DND-41 (cell line): ENCODE measurements around the gene U2SURP.

Source experiments
- EZH2 ChIP-seq: IDR thresholded peaks from 3 replicates; pipeline ENCODE4 v1.6.1; 2012; ENCODE audit warnings: borderline replicate concordance, low read depth, mild to moderate bottlenecking, moderate library complexity, low read length, inconsistent platforms; ENCODE audit not compliant: severe bottlenecking
- TF ChIP-seq, protein P1 (sequence below): IDR thresholded peaks from 2 replicates; pipeline ENCODE4 v1.5.1; 2012; ENCODE audit warnings: borderline replicate concordance, low read length, moderate library complexity, mild to moderate bottlenecking; ENCODE audit not compliant: poor library complexity, severe bottlenecking; ENCODE audit errors: extremely low read depth

DNA sequence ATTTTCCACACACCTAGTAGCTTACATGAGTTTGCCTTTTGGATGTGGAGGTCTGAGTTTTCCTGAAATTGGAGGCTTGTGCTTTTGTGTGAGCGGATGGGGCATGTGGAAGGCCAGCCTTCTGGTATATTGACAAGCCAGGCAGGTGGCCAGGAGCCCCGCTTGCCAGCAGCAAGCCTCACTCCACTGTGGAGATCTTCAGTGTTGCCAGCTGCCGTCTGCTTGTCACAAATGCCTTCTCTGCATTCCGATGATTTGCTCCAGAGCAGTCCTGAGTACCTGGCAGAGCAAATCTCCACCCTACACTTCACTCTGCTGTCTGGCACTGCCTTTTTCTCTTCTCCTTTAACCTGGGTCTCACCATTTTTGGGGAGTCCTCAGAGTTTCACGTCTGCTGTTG is 89.1 kb downstream of the U2SURP start:
- TF ChIP-seq, protein P1, sequence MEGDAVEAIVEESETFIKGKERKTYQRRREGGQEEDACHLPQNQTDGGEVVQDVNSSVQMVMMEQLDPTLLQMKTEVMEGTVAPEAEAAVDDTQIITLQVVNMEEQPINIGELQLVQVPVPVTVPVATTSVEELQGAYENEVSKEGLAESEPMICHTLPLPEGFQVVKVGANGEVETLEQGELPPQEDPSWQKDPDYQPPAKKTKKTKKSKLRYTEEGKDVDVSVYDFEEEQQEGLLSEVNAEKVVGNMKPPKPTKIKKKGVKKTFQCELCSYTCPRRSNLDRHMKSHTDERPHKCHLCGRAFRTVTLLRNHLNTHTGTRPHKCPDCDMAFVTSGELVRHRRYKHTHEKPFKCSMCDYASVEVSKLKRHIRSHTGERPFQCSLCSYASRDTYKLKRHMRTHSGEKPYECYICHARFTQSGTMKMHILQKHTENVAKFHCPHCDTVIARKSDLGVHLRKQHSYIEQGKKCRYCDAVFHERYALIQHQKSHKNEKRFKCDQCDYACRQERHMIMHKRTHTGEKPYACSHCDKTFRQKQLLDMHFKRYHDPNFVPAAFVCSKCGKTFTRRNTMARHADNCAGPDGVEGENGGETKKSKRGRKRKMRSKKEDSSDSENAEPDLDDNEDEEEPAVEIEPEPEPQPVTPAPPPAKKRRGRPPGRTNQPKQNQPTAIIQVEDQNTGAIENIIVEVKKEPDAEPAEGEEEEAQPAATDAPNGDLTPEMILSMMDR, result no peak
- TF ChIP-seq EZH2, result no peak
